NOMO-1 treated with DMSO at 0.1 percent for 48 hours (cell line): ENCODE measurements around the gene PPP2R5A.
"Not testable (repeated sequence)": the region's sequence is repeated elsewhere in the genome, so short reads cannot be mapped to it uniquely, and the experiment has no call there.

Experiments
- DNase-seq: peaks from one replicate; lab custom pipeline; 2025; ENCODE audit not compliant: unreplicated experiment; lab: John Stamatoyannopoulos, UW

PPP2R5A gene

GRCh38 chr1:212294983-212295382 lies 9.8 kb downstream of the PPP2R5A start:
- DNase-seq = no peak

- no peak for DNase-seq
Observed at GRCh38 chr1:212295579-212295978, 10.4 kb downstream of the PPP2R5A start.

GRCh38 chr1:212297338-212297737 lies 12.1 kb downstream of the PPP2R5A start:
- DNase-seq = no peak

- DNase-seq = no peak
Observed at GRCh38 chr1:212301580-212301979, 16.4 kb downstream of the PPP2R5A start.

GRCh38 chr1:212302745-212303383 lies 17.7 kb downstream of the PPP2R5A start:
- no peak for DNase-seq

- DNase-seq = no peak
Observed at GRCh38 chr1:212305342-212305741, 20.1 kb downstream of the PPP2R5A start.

GRCh38 chr1:212305984-212306452 lies 20.8 kb downstream of the PPP2R5A start:
- DNase-seq = not testable (repeated sequence)

- no peak for DNase-seq
Observed at GRCh38 chr1:212309967-212310366, 24.8 kb downstream of the PPP2R5A start.

GRCh38 chr1:212310383-212310782 lies 25.2 kb downstream of the PPP2R5A start:
- DNase-seq = no peak

- DNase-seq = no peak
Observed at GRCh38 chr1:212311836-212312497, 26.8 kb downstream of the PPP2R5A start.

GRCh38 chr1:212313616-212314015 lies 28.4 kb downstream of the PPP2R5A start:
- no peak for DNase-seq

GRCh38 chr1:212315184-212315583 lies 30.0 kb downstream of the PPP2R5A start:
- no peak for DNase-seq

- DNase-seq = no peak
Observed at GRCh38 chr1:212315907-212316306, 30.7 kb downstream of the PPP2R5A start.

- DNase-seq = no peak
Observed at GRCh38 chr1:212317916-212318315, 32.7 kb downstream of the PPP2R5A start.

- DNase-seq = not testable (repeated sequence)
Observed at GRCh38 chr1:212321031-212321430, 35.8 kb downstream of the PPP2R5A start.

GRCh38 chr1:212323066-212323465 lies 37.9 kb downstream of the PPP2R5A start:
- DNase-seq = no peak

- no peak for DNase-seq
Observed at GRCh38 chr1:212326541-212326940, 41.3 kb downstream of the PPP2R5A start.

GRCh38 chr1:212328248-212328647 lies 43.0 kb downstream of the PPP2R5A start:
- no peak for DNase-seq

- no peak for DNase-seq
Observed at GRCh38 chr1:212329105-212329504, 43.9 kb downstream of the PPP2R5A start.

GRCh38 chr1:212341090-212341489 lies 55.9 kb downstream of the PPP2R5A start:
- DNase-seq = no peak

GRCh38 chr1:212344905-212345304 lies 59.7 kb downstream of the PPP2R5A start:
- no peak for DNase-seq

- no peak for DNase-seq
Observed at GRCh38 chr1:212346601-212347000, 61.4 kb downstream of the PPP2R5A start.
